GM12878 (cell line): ENCODE results near the gene ARHGAP12. TPM values are rescaled to one million over a fixed set of nuclear protein-coding genes. Genes with fewer than 3 reads are reported as not detected.

ENCODE experiments used
- ATAC-seq: fragments of 200-7000 bp; cut with Tn5 transposase; 3 replicates; pipeline ENCODE4 v1.9.1; 2020; ENCODE audit warnings: mild to moderate bottlenecking, moderate library complexity
- BruUV-seq: library from RNA; stranded (reverse); fragments of 400-500 nt; replicated peaks from 2 replicates; lab custom pipeline; 2021; lab: Mats Ljungman, UMichigan
- CTCF ChIA-PET: fragments of 300-600 bp; sonication (Branson Sonifier 250); formaldehyde crosslinking; extraction: SDS; loops from one replicate; lab custom pipeline; 2021; ENCODE audit warnings: inconsistent platforms; lab: Yijun Ruan, JAX
- POLR2A ChIA-PET: fragments of 350-600 bp; formaldehyde crosslinking; extraction: SDS; loops from one replicate; lab custom pipeline; 2021; ENCODE audit warnings: inconsistent platforms; lab: Charles Lee
- RAD21 ChIA-PET: fragments of 300-600 bp; sonication (Branson Sonifier 250); formaldehyde crosslinking; loops from one replicate; lab custom pipeline; 2023; ENCODE audit warnings: antibody characterized with exemption; ENCODE audit not compliant: unreplicated experiment; lab: Charles Lee
- SMC1A ChIA-PET: fragments of 300-600 bp; sonication (Branson Sonifier 250); formaldehyde crosslinking; loops from one replicate; lab custom pipeline; 2023; ENCODE audit not compliant: unreplicated experiment, uncharacterized antibody; lab: Charles Lee
- DNase-seq: peaks from one replicate; pipeline ENCODE4 v3.0.0-alpha.2; 2011; ENCODE audit warnings: low read depth, low spot score
- FAIRE-seq: peaks from 3 replicates; lab custom pipeline; 2011; peaks lifted over from hg19 to GRCh38; lab: Jason Lieb, UNC
- H2AFZ ChIP-seq: 2 replicates; pipeline ENCODE4 v1.6.0; 2011; ENCODE audit warnings: low read depth, low read length, control low read depth; ENCODE audit not compliant: control insufficient read depth
- H3K27ac ChIP-seq: 2 replicates; pipeline ENCODE4 v1.5.1; 2011; ENCODE audit warnings: control low read depth; ENCODE audit not compliant: control insufficient read depth, insufficient read depth
- H3K27me3 ChIP-seq, 2 experiments: replicated peaks in 1 of 2; 2 replicates each; pipeline versions ENCODE4 v1.6.0 to v1.6.1; 2011; ENCODE audit warnings: low read length in 1 of 2; ENCODE audit not compliant: control insufficient read depth in 2 of 2, insufficient read depth in 2 of 2
- H3K36me3 ChIP-seq, 2 experiments: 2 replicates each; pipeline ENCODE4 v1.5.1; 2011; ENCODE audit warnings: low read length in 1 of 2; ENCODE audit not compliant: control insufficient read depth in 2 of 2, insufficient read depth in 2 of 2
- H3K4me1 ChIP-seq: 2 replicates; pipeline ENCODE4 v1.6.1; 2011; ENCODE audit warnings: mild to moderate bottlenecking, low read length, moderate library complexity, mixed read lengths; ENCODE audit not compliant: control insufficient read depth, insufficient read depth
- H3K4me2 ChIP-seq: 2 replicates; pipeline ENCODE4 v1.6.0; 2011; ENCODE audit warnings: control low read depth; ENCODE audit not compliant: control insufficient read depth, insufficient read depth
- H3K4me3 ChIP-seq: fragments of 200-600 bp; sonication (generic); 2 replicates; pipeline ENCODE4 v1.5.1; 2016
- H3K79me2 ChIP-seq: 2 replicates; pipeline ENCODE4 v1.6.0; 2011; ENCODE audit warnings: low read length; ENCODE audit not compliant: control insufficient read depth, insufficient read depth
- H3K9ac ChIP-seq: 2 replicates; pipeline ENCODE4 v1.8.0; 2011; ENCODE audit warnings: low read length, control low read depth, mixed read lengths; ENCODE audit not compliant: control insufficient read depth, insufficient read depth
- H3K9me3 ChIP-seq: replicated peaks from 3 replicates; pipeline ENCODE4 v1.5.1; 2011; ENCODE audit warnings: mild to moderate bottlenecking, low read length; ENCODE audit not compliant: control insufficient read depth, insufficient read depth
- H4K20me1 ChIP-seq: 2 replicates; pipeline ENCODE4 v1.6.0; 2011; ENCODE audit not compliant: control insufficient read depth, insufficient read depth
- DPF2 ChIP-seq: fragments of 450-650 bp; IDR thresholded peaks from 2 replicates; pipeline ENCODE4 v1.6.1; 2017; ENCODE audit warnings: mild to moderate bottlenecking
- GATAD2B ChIP-seq: fragments of 450-650 bp; conservative IDR thresholded peaks from 2 replicates; pipeline ENCODE4 v1.6.1; 2017; ENCODE audit warnings: low read depth, mild to moderate bottlenecking, moderate library complexity
- HDAC6 ChIP-seq: fragments of 200-600 bp; sonication (generic); IDR thresholded peaks from one replicate; pipeline ENCODE4 v1.8.0; 2017; ENCODE audit warnings: antibody characterized with exemption; ENCODE audit not compliant: unreplicated experiment
- IKZF1 ChIP-seq: fragments of 450-650 bp; conservative IDR thresholded peaks from 2 replicates; pipeline ENCODE4 v1.6.1; 2017; ENCODE audit warnings: antibody characterized with exemption, mild to moderate bottlenecking
- MXI1 ChIP-seq: fragments of 150-350 bp; IDR thresholded peaks from 2 replicates; pipeline ENCODE4 v1.6.1; 2011; ENCODE audit warnings: low read depth, mild to moderate bottlenecking, inconsistent platforms, low read length, improper control_type of control experiment
- NFXL1 ChIP-seq: fragments of 450-650 bp; IDR thresholded peaks from 2 replicates; pipeline ENCODE4 v1.6.1; 2017; ENCODE audit warnings: antibody characterized with exemption, mild to moderate bottlenecking, borderline replicate concordance
- NFYB ChIP-seq: IDR thresholded peaks from 2 replicates; pipeline ENCODE4 v1.6.1; 2011; ENCODE audit warnings: low read depth, mild to moderate bottlenecking, low read length, improper control_type of control experiment, moderate library complexity; ENCODE audit not compliant: insufficient read depth
- RB1 ChIP-seq: fragments of 450-650 bp; formaldehyde crosslinking; IDR thresholded peaks from 2 replicates; pipeline ENCODE4 v1.6.1; 2017; ENCODE audit warnings: mild to moderate bottlenecking, borderline replicate concordance
- RBBP5 ChIP-seq: fragments of 200-600 bp; sonication (generic); conservative IDR thresholded peaks from 2 replicates; pipeline ENCODE4 v1.6.1; 2016
- RCOR1 ChIP-seq: conservative IDR thresholded peaks from 2 replicates; pipeline ENCODE4 v1.6.1; 2012; ENCODE audit warnings: low read depth, low read length, improper control_type of control experiment
- REST ChIP-seq: IDR thresholded peaks from 2 replicates; pipeline ENCODE4 v1.6.1; 2012; ENCODE audit warnings: mild to moderate bottlenecking, low read depth, low read length
- RFX5 ChIP-seq: IDR thresholded peaks from 2 replicates; pipeline ENCODE4 v1.6.1; 2011; ENCODE audit warnings: low read depth, low read length, improper control_type of control experiment
- SKIL ChIP-seq: fragments of 450-650 bp; IDR thresholded peaks from 2 replicates; pipeline ENCODE4 v1.6.1; 2017; ENCODE audit warnings: mild to moderate bottlenecking, low read depth, inconsistent platforms; ENCODE audit not compliant: poor library complexity, severe bottlenecking
- SMARCA5 ChIP-seq: fragments of 450-650 bp; IDR thresholded peaks from 2 replicates; pipeline ENCODE4 v1.6.1; 2017; ENCODE audit warnings: mild to moderate bottlenecking
- ZNF592 ChIP-seq: fragments of 450-650 bp; IDR thresholded peaks from 2 replicates; pipeline ENCODE4 v1.6.1; 2017; ENCODE audit warnings: mild to moderate bottlenecking, moderate library complexity
- WGBS: methylation state at CpG from one replicate; pipeline ENCODE4 v1.1.6; 2016; ENCODE audit warnings: low lambda C conversion rate; ENCODE audit not compliant: insufficient replicate concordance, insufficient coverage; ENCODE audit errors: missing lambda C conversion rate; 5-methylcytosine and 5-hydroxymethylcytosine counted together
- in situ Hi-C: fragments of 300-500 bp; cut with MboI; formaldehyde crosslinking; loops from 9 replicates; pipeline ENCODE4 v1.14.3; 2018; ENCODE audit warnings: mixed read lengths
- intact Hi-C: fragments of 100-400 bp; cut with micrococcal nuclease; formaldehyde crosslinking; loops from one replicate; pipeline ENCODE4 v1.14.2; 2022; ENCODE audit not compliant: unreplicated experiment
- polyA plus RNA-seq, 11 experiments: library from polyadenylated mRNA; depleted of rRNA in 4 of 11; unstranded in 6 of 11; stranded (reverse) in 5 of 11; fragments of >200 nt; fragmentation: Nextera tagmentation in 4 of 11; fragmentation: Illumina TruSeq in 1 of 11; extraction: Ambion mirVana in 4 of 11; extraction: Trizol in 1 of 11; gene quantifications; 1 replicate in 1 of 11; 2 replicates in 10 of 11; pipeline versions ENCODE4 v1.2.1 to v1.2.3, GENCODE V29; 2011 to 2016; ENCODE audit warnings: inconsistent platforms in 2 of 11, missing spikeins in 2 of 11, low read depth in 1 of 11
- total RNA-seq, 4 experiments: library from RNA; depleted of rRNA in 3 of 4; stranded (reverse); fragments of >200 nt in 3 of 4; fragmentation: Illumina TruSeq in 1 of 4; extraction: Trizol in 1 of 4; gene quantifications; 2 replicates each; pipeline versions ENCODE4 v1.2.1 to v1.2.3, GENCODE V29; 2013 to 2021

Gene ARHGAP12
- total and polyA plus RNA-seq, 10 of the 15 experiments (the other 5 are each of a cell fraction or from before 2014, with no cell fraction given): 5.4 to 15.6 (median 8.5) TPM

GRCh38 chr10:31851216-31851615 is 77.4 kb downstream of the ARHGAP12 start:
- 100% methylated on average over 1 of the region's 1 CpG for WGBS
- no peak for FAIRE-seq
- BruUV-seq: no TSS peak
- intact Hi-C loops: no loop called here
- ChIA-PET RAD21 (interaction anchor here (0.8 to 1.5 kb wide), 2 partner anchors 11 to 27 kb away, joined by 3 to 7 read pairs; no protein-coding TSS in a partner anchor), CTCF (interaction anchor here (0.8 to 2.8 kb wide), 3 partner anchors 10 to 19 kb away, joined by 4 to 18 read pairs (median 4); no protein-coding TSS in a partner anchor), POLR2A (interaction anchor here (1.4 kb wide), 1 partner anchor 10 kb away, joined by 8 read pairs; no protein-coding TSS in a partner anchor)
- Histone ChIP-seq H3K4me2 (no peak overlapping the region), H3K9ac (no peak overlapping the region), H3K4me1 (no peaks in the 10 kb centered on the region), H3K79me2 (no peaks in the 10 kb centered on the region), H4K20me1 (no peaks in the 10 kb centered on the region), H2AFZ (no peak overlapping the region)
- in situ Hi-C loops: no loop called here
- ATAC-seq: no peak
- DNase-seq: no peak
- no peak for TF ChIP-seq HDAC6
- TF ChIP-seq IKZF1: no peak
- no peak for TF ChIP-seq ZNF592
- no peak for TF ChIP-seq MXI1
- TF ChIP-seq DPF2: no peak
- TF ChIP-seq RB1: no peak
- TF ChIP-seq SKIL: no peak
- TF ChIP-seq SMARCA5: no peak
- no peak for TF ChIP-seq NFYB
- no peak for TF ChIP-seq RFX5
- no peak for TF ChIP-seq RBBP5
- TF ChIP-seq REST: no peak
- TF ChIP-seq NFXL1: no peak
- no peak for TF ChIP-seq RCOR1
- no peak for TF ChIP-seq GATAD2B
- TF ChIP-seq, all 136 proteins: peak for 0
- Histone ChIP-seq H3K36me3 (no peaks in the 10 kb centered on the region; a peak in 1 of 4 replicates), H3K4me3 (no peak overlapping the region), H3K27ac (no peak overlapping the region), H3K9me3 (no peaks in the 10 kb centered on the region), H3K27me3 (no peaks in the 10 kb centered on the region)
- SMC1A ChIA-PET: interaction anchor here (1.0 to 2.8 kb wide), 6 partner anchors 8 to 79 kb away, joined by 3 to 14 read pairs (median 5); no protein-coding TSS in a partner anchor
